GM12878 (cell line): ENCODE data around the gene PADI2. TPM values are rescaled to one million over a fixed set of nuclear protein-coding genes. Genes with fewer than 3 reads are reported as not detected.

ENCODE experiments used
- ATAC-seq: fragments of 200-7000 bp; cut with Tn5 transposase; 3 replicates; pipeline ENCODE4 v1.9.1; 2020; ENCODE audit warnings: mild to moderate bottlenecking, moderate library complexity
- BruUV-seq: library from RNA; stranded (reverse); fragments of 400-500 nt; replicated peaks from 2 replicates; lab custom pipeline; 2021; lab: Mats Ljungman, UMichigan
- CTCF ChIA-PET: fragments of 300-600 bp; sonication (Branson Sonifier 250); formaldehyde crosslinking; extraction: SDS; loops from one replicate; lab custom pipeline; 2021; ENCODE audit warnings: inconsistent platforms; lab: Yijun Ruan, JAX
- POLR2A ChIA-PET: fragments of 350-600 bp; formaldehyde crosslinking; extraction: SDS; loops from one replicate; lab custom pipeline; 2021; ENCODE audit warnings: inconsistent platforms; lab: Charles Lee
- RAD21 ChIA-PET: fragments of 300-600 bp; sonication (Branson Sonifier 250); formaldehyde crosslinking; loops from one replicate; lab custom pipeline; 2023; ENCODE audit warnings: antibody characterized with exemption; ENCODE audit not compliant: unreplicated experiment; lab: Charles Lee
- SMC1A ChIA-PET: fragments of 300-600 bp; sonication (Branson Sonifier 250); formaldehyde crosslinking; loops from one replicate; lab custom pipeline; 2023; ENCODE audit not compliant: unreplicated experiment, uncharacterized antibody; lab: Charles Lee
- DNase-seq: peaks from one replicate; pipeline ENCODE4 v3.0.0-alpha.2; 2011; ENCODE audit warnings: low read depth, low spot score
- FAIRE-seq: peaks from 3 replicates; lab custom pipeline; 2011; peaks lifted over from hg19 to GRCh38; lab: Jason Lieb, UNC
- H2AFZ ChIP-seq: 2 replicates; pipeline ENCODE4 v1.6.0; 2011; ENCODE audit warnings: low read depth, low read length, control low read depth; ENCODE audit not compliant: control insufficient read depth
- H3K27ac ChIP-seq: 2 replicates; pipeline ENCODE4 v1.5.1; 2011; ENCODE audit warnings: control low read depth; ENCODE audit not compliant: control insufficient read depth, insufficient read depth
- H3K27me3 ChIP-seq, 2 experiments: replicated peaks in 1 of 2; 2 replicates each; pipeline versions ENCODE4 v1.6.0 to v1.6.1; 2011; ENCODE audit warnings: low read length in 1 of 2; ENCODE audit not compliant: control insufficient read depth in 2 of 2, insufficient read depth in 2 of 2
- H3K36me3 ChIP-seq, 2 experiments: 2 replicates each; pipeline ENCODE4 v1.5.1; 2011; ENCODE audit warnings: low read length in 1 of 2; ENCODE audit not compliant: control insufficient read depth in 2 of 2, insufficient read depth in 2 of 2
- H3K4me1 ChIP-seq: 2 replicates; pipeline ENCODE4 v1.6.1; 2011; ENCODE audit warnings: mild to moderate bottlenecking, low read length, moderate library complexity, mixed read lengths; ENCODE audit not compliant: control insufficient read depth, insufficient read depth
- H3K4me2 ChIP-seq: 2 replicates; pipeline ENCODE4 v1.6.0; 2011; ENCODE audit warnings: control low read depth; ENCODE audit not compliant: control insufficient read depth, insufficient read depth
- H3K4me3 ChIP-seq: fragments of 200-600 bp; sonication (generic); 2 replicates; pipeline ENCODE4 v1.5.1; 2016
- H3K79me2 ChIP-seq: 2 replicates; pipeline ENCODE4 v1.6.0; 2011; ENCODE audit warnings: low read length; ENCODE audit not compliant: control insufficient read depth, insufficient read depth
- H3K9ac ChIP-seq: 2 replicates; pipeline ENCODE4 v1.8.0; 2011; ENCODE audit warnings: low read length, control low read depth, mixed read lengths; ENCODE audit not compliant: control insufficient read depth, insufficient read depth
- H3K9me3 ChIP-seq: replicated peaks from 3 replicates; pipeline ENCODE4 v1.5.1; 2011; ENCODE audit warnings: mild to moderate bottlenecking, low read length; ENCODE audit not compliant: control insufficient read depth, insufficient read depth
- H4K20me1 ChIP-seq: 2 replicates; pipeline ENCODE4 v1.6.0; 2011; ENCODE audit not compliant: control insufficient read depth, insufficient read depth
- BACH1 ChIP-seq: fragments of 450-650 bp; IDR thresholded peaks from 2 replicates; pipeline ENCODE4 v1.6.1; 2017; ENCODE audit warnings: mild to moderate bottlenecking, borderline replicate concordance
- BCL11A ChIP-seq: IDR thresholded peaks from 2 replicates; pipeline ENCODE4 v1.6.1; 2011; ENCODE audit warnings: low read depth, low read length
- BHLHE40 ChIP-seq, 2 experiments: fragments of 450-650 bp in 1 of 2; IDR thresholded peaks; 2 replicates each; pipeline ENCODE4 v1.6.1; 2011 to 2017; ENCODE audit warnings: low read depth in 2 of 2, borderline replicate concordance in 1 of 2, improper control_type of control experiment in 1 of 2, low read length in 1 of 2, mild to moderate bottlenecking in 1 of 2
- CEBPB ChIP-seq, 2 experiments: fragments of 150-350 bp in 1 of 2; IDR thresholded peaks; 2 replicates each; pipeline ENCODE4 v1.6.1; 2012 to 2014; ENCODE audit warnings: low read depth in 2 of 2, low read length in 2 of 2, borderline replicate concordance in 1 of 2, inconsistent platforms in 1 of 2
- CREB1 ChIP-seq: IDR thresholded peaks from 2 replicates; pipeline ENCODE4 v1.6.1; 2012; ENCODE audit warnings: low read depth, mild to moderate bottlenecking, inconsistent platforms
- GABPA ChIP-seq: IDR thresholded peaks from 2 replicates; pipeline ENCODE4 v1.6.1; 2014; ENCODE audit warnings: antibody characterized with exemption, low read depth, mild to moderate bottlenecking, inconsistent platforms
- KLF5 ChIP-seq: fragments of 450-650 bp; IDR thresholded peaks from 2 replicates; pipeline ENCODE4 v1.6.1; 2014; ENCODE audit warnings: mild to moderate bottlenecking; ENCODE audit not compliant: partially characterized antibody
- MYB ChIP-seq: fragments of 150-350 bp; IDR thresholded peaks from 2 replicates; pipeline ENCODE4 v1.6.1; 2014; ENCODE audit warnings: mild to moderate bottlenecking, low read depth, low read length, borderline replicate concordance
- PML ChIP-seq: IDR thresholded peaks from 2 replicates; pipeline ENCODE4 v1.6.1; 2012; ENCODE audit warnings: low read length, inconsistent platforms
- POU2F2 ChIP-seq: IDR thresholded peaks from 3 replicates; pipeline ENCODE4 v1.6.1; 2011; ENCODE audit warnings: low read depth, mild to moderate bottlenecking, low read length, borderline replicate concordance
- SREBF2 ChIP-seq: IDR thresholded peaks from 2 replicates; pipeline ENCODE4 v1.6.1; 2012; ENCODE audit warnings: mild to moderate bottlenecking, low read length
- TCF12 ChIP-seq: IDR thresholded peaks from 2 replicates; pipeline ENCODE4 v1.6.1; 2011; ENCODE audit warnings: low read depth, mild to moderate bottlenecking, low read length
- TCF7 ChIP-seq: IDR thresholded peaks from 2 replicates; pipeline ENCODE4 v1.6.1; 2014; ENCODE audit warnings: antibody characterized with exemption, borderline replicate concordance
- ZNF217 ChIP-seq: fragments of 450-650 bp; IDR thresholded peaks from 2 replicates; pipeline ENCODE4 v1.6.1; 2017; ENCODE audit warnings: antibody characterized with exemption, mild to moderate bottlenecking
- WGBS: methylation state at CpG from one replicate; pipeline ENCODE4 v1.1.6; 2016; ENCODE audit warnings: low lambda C conversion rate; ENCODE audit not compliant: insufficient replicate concordance, insufficient coverage; ENCODE audit errors: missing lambda C conversion rate; 5-methylcytosine and 5-hydroxymethylcytosine counted together
- in situ Hi-C: fragments of 300-500 bp; cut with MboI; formaldehyde crosslinking; loops from 9 replicates; pipeline ENCODE4 v1.14.3; 2018; ENCODE audit warnings: mixed read lengths
- intact Hi-C: fragments of 100-400 bp; cut with micrococcal nuclease; formaldehyde crosslinking; loops from one replicate; pipeline ENCODE4 v1.14.2; 2022; ENCODE audit not compliant: unreplicated experiment
- polyA plus RNA-seq, 11 experiments: library from polyadenylated mRNA; depleted of rRNA in 4 of 11; unstranded in 6 of 11; stranded (reverse) in 5 of 11; fragments of >200 nt; fragmentation: Nextera tagmentation in 4 of 11; fragmentation: Illumina TruSeq in 1 of 11; extraction: Ambion mirVana in 4 of 11; extraction: Trizol in 1 of 11; gene quantifications; 1 replicate in 1 of 11; 2 replicates in 10 of 11; pipeline versions ENCODE4 v1.2.1 to v1.2.3, GENCODE V29; 2011 to 2016; ENCODE audit warnings: inconsistent platforms in 2 of 11, missing spikeins in 2 of 11, low read depth in 1 of 11
- total RNA-seq, 4 experiments: library from RNA; depleted of rRNA in 3 of 4; stranded (reverse); fragments of >200 nt in 3 of 4; fragmentation: Illumina TruSeq in 1 of 4; extraction: Trizol in 1 of 4; gene quantifications; 2 replicates each; pipeline versions ENCODE4 v1.2.1 to v1.2.3, GENCODE V29; 2013 to 2021
- TF ChIP-seq, protein P1 (sequence below): fragments of 450-650 bp; IDR thresholded peaks from 2 replicates; pipeline ENCODE4 v1.6.1; 2017; ENCODE audit warnings: borderline replicate concordance

The PADI2 gene
- total and polyA plus RNA-seq, 10 of the 15 experiments (the other 5 are each of a cell fraction or from before 2014, with no cell fraction given), result 0.05 to 3.0 (median 0.10) TPM; not detected in 1

DNA sequence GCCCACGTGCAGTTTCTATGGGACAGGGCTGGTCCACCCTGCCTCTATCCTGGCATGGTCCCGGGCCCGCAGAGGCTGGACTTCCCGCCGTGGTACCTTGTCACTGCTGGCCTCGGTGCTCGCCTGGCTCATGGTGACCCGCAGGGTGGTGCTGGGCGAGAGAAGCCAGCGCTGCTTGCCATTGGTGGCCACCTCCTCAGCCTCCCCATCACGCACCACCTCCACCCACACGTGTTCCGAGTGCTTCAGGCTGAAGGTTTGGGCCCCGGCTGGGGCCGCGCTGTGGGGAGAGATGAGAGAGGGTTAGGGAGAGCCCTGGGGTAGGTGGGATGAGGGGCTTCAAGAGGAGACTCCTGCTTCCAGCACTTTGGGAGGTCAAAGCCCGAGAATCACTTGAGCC is 14.5 kb downstream of the PADI2 start:
- DNase-seq (no peak), FAIRE-seq (no peak), ATAC-seq (no peak)
- intact Hi-C loops, result no loop called here
- 66% methylated on average over 17 of the region's 17 CpGs for WGBS
- in situ Hi-C loops, result no loop called here
- H3K9me3 ChIP-seq, result no peaks in the 10 kb centered on the region
- H3K9ac ChIP-seq, result no peak overlapping the region
- POLR2A ChIA-PET, result interaction anchor here (0.6 kb wide), 1 partner anchor 382 kb away, joined by 3 read pairs; no protein-coding TSS in a partner anchor
- CTCF ChIA-PET, result no interaction called here
- H3K4me3 ChIP-seq, result no peak overlapping the region
- no peak overlapping the region for H3K4me2 ChIP-seq
- H3K27ac ChIP-seq, result no peak overlapping the region
- TF ChIP-seq PML (no peak), BHLHE40 (IDR thresholded peaks at IDR 0.05; ENCODE audit: borderline replicate concordance in 1 of 2, low read depth in 2 of 2, low read length in 1 of 2) (0 out of 4 replicates have a peak, but pooled peaks of 1 of the 2 experiments have one; percentile 18)
- no peaks in the 10 kb centered on the region for H3K79me2 ChIP-seq
- no peaks in the 10 kb centered on the region; a peak in 2 of 4 replicates for H3K27me3 ChIP-seq
- no peaks in the 10 kb centered on the region for H3K4me1 ChIP-seq
- RAD21 ChIA-PET, result no interaction called here
- no TSS peak for BruUV-seq
- no peak overlapping the region for H2AFZ ChIP-seq
- SMC1A ChIA-PET, result no interaction called here
- no peaks in the 10 kb centered on the region for H4K20me1 ChIP-seq
- H3K36me3 ChIP-seq, result no peaks in the 10 kb centered on the region

DNA sequence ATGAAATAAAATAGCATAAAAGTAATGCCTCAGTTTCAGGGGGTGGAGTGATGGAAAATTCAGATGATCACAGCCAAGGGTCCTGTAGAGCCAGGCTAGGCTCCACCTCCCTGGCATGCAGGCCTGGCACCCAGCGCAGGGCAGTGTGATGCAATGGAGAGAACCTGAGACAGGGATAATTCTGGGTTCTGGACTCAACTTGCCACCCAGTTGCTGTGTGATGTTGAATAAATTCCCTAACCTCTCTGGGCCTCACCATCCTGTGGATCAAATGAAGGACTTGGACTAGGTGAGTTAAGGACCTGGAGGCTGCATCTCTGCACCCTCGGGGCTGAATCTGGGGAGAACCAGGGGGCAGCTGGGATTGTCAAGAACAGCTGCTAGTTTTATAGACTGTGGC is 17.0 kb downstream of the PADI2 start:
- ATAC-seq, result no peak
- H3K79me2 ChIP-seq, result no peaks in the 10 kb centered on the region
- no peaks in the 10 kb centered on the region for H3K9me3 ChIP-seq
- H4K20me1 ChIP-seq, result no peaks in the 10 kb centered on the region
- SMC1A ChIA-PET, result no interaction called here
- intact Hi-C loops, result no loop called here
- POLR2A ChIA-PET, result no interaction called here
- in situ Hi-C loops, result no loop called here
- no peak overlapping the region for H2AFZ ChIP-seq
- H3K4me3 ChIP-seq, result no peak overlapping the region
- no peak for FAIRE-seq
- DNase-seq, result no peak
- TF ChIP-seq POU2F2 (no peak), SREBF2 (no peak), TCF12 (no peak), ZNF217 (no peak), GABPA (no peak), BACH1 (no peak), MYB (no peak), CREB1 (no peak), KLF5 (no peak), TCF7 (no peak), CEBPB (IDR thresholded peaks at IDR 0.05; ENCODE audit: borderline replicate concordance in 1 of 2, low read depth in 2 of 2, low read length in 2 of 2) (no peak), BCL11A (no peak)
- TF ChIP-seq, protein P1, sequence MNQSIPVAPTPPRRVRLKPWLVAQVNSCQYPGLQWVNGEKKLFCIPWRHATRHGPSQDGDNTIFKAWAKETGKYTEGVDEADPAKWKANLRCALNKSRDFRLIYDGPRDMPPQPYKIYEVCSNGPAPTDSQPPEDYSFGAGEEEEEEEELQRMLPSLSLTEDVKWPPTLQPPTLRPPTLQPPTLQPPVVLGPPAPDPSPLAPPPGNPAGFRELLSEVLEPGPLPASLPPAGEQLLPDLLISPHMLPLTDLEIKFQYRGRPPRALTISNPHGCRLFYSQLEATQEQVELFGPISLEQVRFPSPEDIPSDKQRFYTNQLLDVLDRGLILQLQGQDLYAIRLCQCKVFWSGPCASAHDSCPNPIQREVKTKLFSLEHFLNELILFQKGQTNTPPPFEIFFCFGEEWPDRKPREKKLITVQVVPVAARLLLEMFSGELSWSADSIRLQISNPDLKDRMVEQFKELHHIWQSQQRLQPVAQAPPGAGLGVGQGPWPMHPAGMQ, result no peak
- H3K4me2 ChIP-seq, result no peak overlapping the region
- BruUV-seq, result no TSS peak
- WGBS, result 38% methylated on average over 2 of the region's 2 CpGs
- H3K27ac ChIP-seq, result no peak overlapping the region
- RAD21 ChIA-PET, result no interaction called here
- H3K36me3 ChIP-seq, result no peaks in the 10 kb centered on the region
- CTCF ChIA-PET, result no interaction called here
- no peaks in the 10 kb centered on the region for H3K4me1 ChIP-seq
- H3K9ac ChIP-seq, result no peak overlapping the region
- no peaks in the 10 kb centered on the region; a peak in 2 of 4 replicates for H3K27me3 ChIP-seq
